Spleen (tissue), 7 donors: Measurements from ENCODE around the gene DNAJB7.

ENCODE experiments used
- CTCF ChIP-seq, 11 experiments: fragments of 200-600 bp in 7 of 11; fragments of 450-650 bp in 4 of 11; sonication (generic) in 4 of 11; IDR thresholded peaks in 8 of 11; conservative IDR thresholded peaks in 3 of 11; 1 replicate in 7 of 11; 2 replicates in 4 of 11; pipeline versions ENCODE4 v1.4.0 to v1.8.0; 2016 to 2021; ENCODE audit warnings: antibody characterized with exemption in 11 of 11, inconsistent platforms in 4 of 11, mild to moderate bottlenecking in 1 of 11
- POLR2AphosphoS5 ChIP-seq, 3 donors: sonication (generic); formaldehyde crosslinking; IDR thresholded peaks; one replicate each; pipeline ENCODE4 v1.5.1; 2017; ENCODE audit warnings: antibody characterized with exemption in 3 of 3
- donor health status: DM: no; HTN: no; CAD: no; lungs with moderate emphysema.
- donor health status: DM: no; HTN: no; CAD: no.
- donor health status: DM: no; HTN: no; CAD: no.

- TF ChIP-seq POLR2AphosphoS5 (IDR thresholded peaks at IDR 0.05): no peak
- TF ChIP-seq CTCF (IDR thresholded peaks at IDR 0.05 in 8 of 11, conservative IDR thresholded peaks at IDR 0.05 in 3 of 11): no peak
Observed at GRCh38 chr22:40878922-40879321, 17.0 kb upstream of the DNAJB7 start.
